Activated CD4-positive, alpha-beta memory T cell treated with anti-CD3 and anti-CD28 coated beads for 36 hours (primary cell): ENCODE data around the gene KDM6B. TPM values are rescaled to one million over a fixed set of nuclear protein-coding genes. Genes with fewer than 3 reads are reported as not detected.

Source experiments
- CTCF ChIA-PET: fragments of 350-600 bp; sonication (Branson Sonifier 250); formaldehyde crosslinking; loops from one replicate; lab custom pipeline; 2021; ENCODE audit warnings: antibody characterized with exemption, inconsistent platforms; lab: Charles Lee
- POLR2A ChIA-PET: fragments of 350-600 bp; sonication (Branson Sonifier 250); formaldehyde crosslinking; loops from one replicate; lab custom pipeline; 2021; ENCODE audit warnings: antibody characterized with exemption; lab: Charles Lee
- DNase-seq: peaks from one replicate; pipeline ENCODE4 v3.0.0-alpha.2; 2020
- H3K27ac Mint-ChIP-seq: one replicate; pipeline ENCODE4 v1.8.0; 2021; ENCODE audit warnings: mixed read lengths
- H3K27me3 Mint-ChIP-seq: one replicate; pipeline ENCODE4 v1.8.0; 2021; ENCODE audit warnings: mixed read lengths
- H3K36me3 Mint-ChIP-seq: one replicate; pipeline ENCODE4 v1.8.0; 2021; ENCODE audit warnings: mixed read lengths
- H3K4me1 Mint-ChIP-seq: one replicate; pipeline ENCODE4 v1.8.0; 2021; ENCODE audit warnings: low read depth, mixed read lengths
- H3K4me3 Mint-ChIP-seq: one replicate; pipeline ENCODE4 v1.8.0; 2021; ENCODE audit warnings: mild to moderate bottlenecking, mixed read lengths
- H3K9me3 Mint-ChIP-seq: one replicate; pipeline ENCODE4 v1.8.0; 2021; ENCODE audit warnings: mixed read lengths
- intact Hi-C: fragments of 100-400 bp; cut with micrococcal nuclease; formaldehyde crosslinking; loops from one replicate; pipeline ENCODE4 v1.15.1; 2023
- total RNA-seq, 2 experiments: library from RNA; stranded (reverse); gene quantifications; one replicate each; pipeline ENCODE4 v1.2.3, GENCODE V29; 2021

KDM6B gene
- total RNA-seq, 2 experiments from 2014 or later, result 44.1 to 49.6 TPM

DNA sequence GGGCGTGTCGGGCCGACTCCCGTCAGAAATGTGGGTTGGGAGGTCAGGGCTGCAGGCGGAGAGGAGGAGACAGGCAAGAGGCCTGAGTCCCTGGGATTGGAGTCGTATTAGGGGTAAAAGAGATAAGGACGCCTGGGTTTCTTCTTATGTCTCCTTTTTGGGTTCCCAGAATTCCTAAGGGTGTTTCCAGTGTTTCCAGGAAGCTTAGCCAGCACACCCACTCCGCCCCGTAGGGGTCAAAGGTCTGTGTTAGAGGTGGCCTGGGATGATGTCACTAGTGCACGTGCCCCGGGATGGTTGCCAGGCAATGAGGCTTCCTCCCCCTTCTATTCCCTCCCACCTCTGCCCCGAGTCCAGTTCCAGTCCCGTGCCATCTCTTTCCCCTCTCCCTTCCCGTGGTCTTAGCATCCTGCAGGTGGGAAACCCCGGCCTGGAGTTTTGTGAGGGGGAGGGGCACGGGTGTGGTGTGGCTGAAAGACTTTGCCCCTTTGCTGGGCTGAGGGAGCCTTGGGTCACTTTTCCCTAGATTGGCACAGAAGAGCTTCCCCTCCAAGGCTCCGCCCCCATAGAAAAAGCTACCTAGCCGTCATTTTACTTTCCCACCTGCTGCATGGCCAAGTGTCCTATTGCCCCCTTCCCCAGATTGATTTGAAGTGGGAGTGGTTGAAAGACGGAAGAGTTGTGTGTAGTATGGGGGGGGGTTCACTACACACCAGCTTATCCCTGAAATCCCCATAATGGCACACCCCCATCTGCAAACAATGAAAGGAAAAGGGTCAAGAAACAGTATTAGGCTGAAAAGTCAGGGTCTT is 2.8 kb downstream of the KDM6B start:
- Mint-ChIP-seq H3K4me3 (peak overlapping the region; percentile 90), H3K9me3 (no peaks in the 10 kb centered on the region), H3K36me3 (no peaks in the 10 kb centered on the region), H3K4me1 (peaks cover 56% of the 10 kb centered on the region), H3K27me3 (no peaks in the 10 kb centered on the region), H3K27ac (peak overlapping the region; percentile 90)
- intact Hi-C loops, result loop anchor here (5.0 to 10.0 kb wide), 2 partner anchors 255 to 348 kb away; partner anchors contain the start of gene MPDU1
- ChIA-PET POLR2A (interaction anchor here (0.6 to 3.5 kb wide), 6 partner anchors 8 to 149 kb away, joined by 3 to 24 read pairs (median 5); partner anchors contain the start of genes CYB5D1, NAA38 and TP53), CTCF (interaction anchor here (0.7 to 7.2 kb wide), 5 partner anchors 13 to 93 kb away, joined by 3 to 57 read pairs (median 6); partner anchors contain the start of genes CYB5D1 and NAA38)
- DNase-seq, result peak; percentile 84

DNA sequence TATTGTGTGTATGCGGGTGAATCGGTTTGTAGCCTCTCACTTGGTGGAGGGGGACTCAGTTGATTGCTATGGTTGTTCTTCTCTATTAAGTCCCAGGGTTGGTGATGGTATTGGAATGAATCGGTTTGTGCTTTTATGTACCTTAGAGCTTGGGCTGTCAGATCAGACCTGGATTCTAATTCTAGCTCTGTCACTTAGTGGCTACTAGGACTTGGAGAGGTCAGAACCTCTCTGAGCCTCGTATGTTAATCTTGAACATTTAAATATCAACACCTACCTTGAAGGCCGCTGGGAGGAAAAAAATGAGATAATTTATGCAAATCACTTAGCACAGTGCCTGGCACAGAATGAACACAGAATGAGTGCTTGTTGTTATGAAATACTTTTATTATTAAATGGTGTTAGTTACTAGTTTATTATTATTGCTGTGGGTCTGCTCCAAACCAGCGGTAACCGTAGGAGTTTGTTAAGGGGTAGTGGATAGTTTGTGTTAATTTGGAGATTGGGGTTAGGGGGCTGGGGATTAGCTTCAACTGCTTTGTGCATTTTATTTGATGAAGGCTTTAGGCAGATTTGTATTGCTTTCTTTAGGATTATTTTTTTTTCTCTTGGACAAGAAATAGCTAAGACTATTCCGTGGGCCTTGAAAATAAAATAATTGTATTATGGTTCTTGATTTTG is 3.5 kb downstream of the KDM6B start:
- Mint-ChIP-seq H3K27me3 (no peaks in the 10 kb centered on the region), H3K4me3 (peak overlapping the region; percentile 90), H3K9me3 (no peaks in the 10 kb centered on the region), H3K4me1 (peaks cover 56% of the 10 kb centered on the region), H3K36me3 (no peaks in the 10 kb centered on the region), H3K27ac (peak overlapping the region; percentile 90)
- ChIA-PET POLR2A (interaction anchor here (0.6 to 1.4 kb wide), 3 partner anchors 8 to 203 kb away, joined by 3 to 6 read pairs (median 4); partner anchors contain the start of gene TP53), CTCF (interaction anchor here (1.2 to 7.2 kb wide), 2 partner anchors 14 to 46 kb away, joined by 3 to 57 read pairs; no protein-coding TSS in a partner anchor)
- intact Hi-C loops, result loop anchor here (5.0 to 10.0 kb wide), 2 partner anchors 255 to 347 kb away; partner anchors contain the start of gene MPDU1
- DNase-seq, result no peak

GRCh38 chr17:7838090-7839075 is 4.4 kb downstream of the KDM6B start:
- no peaks in the 10 kb centered on the region for H3K36me3 Mint-ChIP-seq
- intact Hi-C loops, result loop anchor here (5.0 to 10.0 kb wide), 2 partner anchors 256 to 346 kb away; partner anchors contain the start of gene MPDU1
- POLR2A ChIA-PET, result interaction anchor here (1.3 kb wide), 1 partner anchor 19 kb away, joined by 4 read pairs; the partner anchor contains the start of gene NAA38
- H3K9me3 Mint-ChIP-seq, result no peaks in the 10 kb centered on the region
- peaks cover 54% of the 10 kb centered on the region for H3K4me1 Mint-ChIP-seq
- CTCF ChIA-PET, result interaction anchor here (0.6 to 7.2 kb wide), 3 partner anchors 13 to 152 kb away, joined by 3 to 57 read pairs (median 4); no protein-coding TSS in a partner anchor
- peak overlapping the region; percentile 90 for H3K4me3 Mint-ChIP-seq
- H3K27ac Mint-ChIP-seq, result peak overlapping the region; percentile 90
- DNase-seq, result peak; percentile 40
- H3K27me3 Mint-ChIP-seq, result no peaks in the 10 kb centered on the region

GRCh38 chr17:7839190-7839875 is 5.3 kb downstream of the KDM6B start:
- DNase-seq, result no peak
- no peaks in the 10 kb centered on the region for H3K27me3 Mint-ChIP-seq
- ChIA-PET CTCF (interaction anchor here (0.6 to 0.9 kb wide), 2 partner anchors 12 to 151 kb away, joined by 3 to 4 read pairs; no protein-coding TSS in a partner anchor), POLR2A (interaction anchor here (1.3 kb wide), 1 partner anchor 18 kb away, joined by 4 read pairs; the partner anchor contains the start of gene NAA38)
- intact Hi-C loops, result loop anchor here (5.0 to 10.0 kb wide), 2 partner anchors 257 to 345 kb away; partner anchors contain the start of gene MPDU1
- no peaks in the 10 kb centered on the region for H3K9me3 Mint-ChIP-seq
- peaks cover 4% of the 10 kb centered on the region for H3K36me3 Mint-ChIP-seq
- H3K4me3 Mint-ChIP-seq, result peak overlapping the region; percentile 28
- peaks cover 50% of the 10 kb centered on the region for H3K4me1 Mint-ChIP-seq
- peak overlapping the region; percentile 85 for H3K27ac Mint-ChIP-seq

GRCh38 chr17:7839876-7840261 is 5.9 kb downstream of the KDM6B start:
- intact Hi-C loops, result loop anchor here (5.0 to 10.0 kb wide), 8 partner anchors 258 to 598 kb away; partner anchors contain the start of genes CTC1, EIF5A, GABARAP and HES7
- ChIA-PET CTCF (no interaction called here), POLR2A (no interaction called here)
- H3K9me3 Mint-ChIP-seq, result no peaks in the 10 kb centered on the region
- peaks cover 50% of the 10 kb centered on the region for H3K4me1 Mint-ChIP-seq
- H3K36me3 Mint-ChIP-seq, result peaks cover 4% of the 10 kb centered on the region
- no peak overlapping the region for H3K4me3 Mint-ChIP-seq
- peak; percentile 41 for DNase-seq
- H3K27me3 Mint-ChIP-seq, result no peaks in the 10 kb centered on the region
- H3K27ac Mint-ChIP-seq, result peak overlapping the region; percentile 85

DNA sequence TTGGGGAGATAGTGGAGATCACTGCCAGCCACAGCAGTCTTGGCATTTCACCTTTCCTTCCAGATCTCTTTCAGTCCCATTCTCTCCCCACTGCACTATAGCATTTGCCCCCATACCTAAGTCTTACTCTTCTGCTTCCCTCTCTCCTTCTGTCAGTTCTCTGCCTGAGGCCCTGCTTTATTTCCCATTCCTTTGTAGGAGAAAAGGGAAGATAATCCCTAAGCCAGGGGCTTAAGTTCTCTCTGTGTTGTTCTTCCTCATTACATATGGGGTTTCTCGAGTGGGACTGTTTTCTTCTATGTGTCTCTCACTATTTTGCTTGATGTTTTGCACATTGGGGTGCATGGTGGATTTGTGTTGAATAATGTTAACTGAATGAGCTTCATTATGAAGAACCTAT is 6.4 kb downstream of the KDM6B start:
- no peak for DNase-seq
- Mint-ChIP-seq H3K4me1 (peaks cover 54% of the 10 kb centered on the region), H3K36me3 (peaks cover 4% of the 10 kb centered on the region), H3K9me3 (no peaks in the 10 kb centered on the region), H3K4me3 (peak overlapping the region; percentile 85), H3K27ac (peak overlapping the region; percentile 85), H3K27me3 (no peaks in the 10 kb centered on the region)
- CTCF ChIA-PET, result interaction anchor here (1.0 to 1.5 kb wide), 2 partner anchors 11 to 97 kb away, joined by 4 read pairs; no protein-coding TSS in a partner anchor
- POLR2A ChIA-PET, result interaction anchor here (1.0 kb wide), 1 partner anchor 9 kb away, joined by 3 read pairs; no protein-coding TSS in a partner anchor
- intact Hi-C loops, result loop anchor here (5.0 kb wide), 6 partner anchors 268 to 598 kb away; partner anchors contain the start of genes CTC1, EIF5A, GABARAP and HES7

- no peaks in the 10 kb centered on the region for H3K9me3 Mint-ChIP-seq
- peaks cover 57% of the 10 kb centered on the region for H3K4me1 Mint-ChIP-seq
- H3K4me3 Mint-ChIP-seq, result peak overlapping the region; percentile 85
- H3K36me3 Mint-ChIP-seq, result peaks cover 7% of the 10 kb centered on the region
- peak overlapping the region; percentile 85 for H3K27ac Mint-ChIP-seq
- intact Hi-C loops, result loop anchor here (5.0 kb wide), 6 partner anchors 269 to 599 kb away; partner anchors contain the start of genes CTC1, EIF5A, GABARAP and HES7
- no peak for DNase-seq
- ChIA-PET POLR2A (interaction anchor here (1.0 to 1.7 kb wide), 2 partner anchors 8 to 404 kb away, joined by 3 to 4 read pairs; no protein-coding TSS in a partner anchor), CTCF (interaction anchor here (1.0 to 2.1 kb wide), 3 partner anchors 10 to 154 kb away, joined by 4 to 7 read pairs (median 4); partner anchors contain the start of gene TP53)
- no peaks in the 10 kb centered on the region for H3K27me3 Mint-ChIP-seq
Measured at GRCh38 chr17:7840875-7841274, 6.9 kb downstream of the KDM6B start.

- Mint-ChIP-seq H3K36me3 (peaks cover 9% of the 10 kb centered on the region), H3K9me3 (no peaks in the 10 kb centered on the region), H3K4me1 (peaks cover 58% of the 10 kb centered on the region), H3K27ac (peak overlapping the region; percentile 95), H3K27me3 (no peaks in the 10 kb centered on the region), H3K4me3 (peak overlapping the region; percentile 85)
- ChIA-PET POLR2A (interaction anchor here (0.9 to 2.1 kb wide), 6 partner anchors 9 to 405 kb away, joined by 3 to 11 read pairs (median 4); partner anchors contain the start of genes CYB5D1, NAA38 and TP53), CTCF (interaction anchor here (1.0 to 2.4 kb wide), 4 partner anchors 9 to 155 kb away, joined by 4 to 11 read pairs (median 6); partner anchors contain the start of genes CYB5D1, NAA38 and TP53)
- DNase-seq, result peak; percentile 95
- intact Hi-C loops, result loop anchor here (5.0 kb wide), 6 partner anchors 269 to 599 kb away; partner anchors contain the start of genes CTC1, EIF5A, GABARAP and HES7
Measured at GRCh38 chr17:7841396-7841914, 7.4 kb downstream of the KDM6B start.

DNA sequence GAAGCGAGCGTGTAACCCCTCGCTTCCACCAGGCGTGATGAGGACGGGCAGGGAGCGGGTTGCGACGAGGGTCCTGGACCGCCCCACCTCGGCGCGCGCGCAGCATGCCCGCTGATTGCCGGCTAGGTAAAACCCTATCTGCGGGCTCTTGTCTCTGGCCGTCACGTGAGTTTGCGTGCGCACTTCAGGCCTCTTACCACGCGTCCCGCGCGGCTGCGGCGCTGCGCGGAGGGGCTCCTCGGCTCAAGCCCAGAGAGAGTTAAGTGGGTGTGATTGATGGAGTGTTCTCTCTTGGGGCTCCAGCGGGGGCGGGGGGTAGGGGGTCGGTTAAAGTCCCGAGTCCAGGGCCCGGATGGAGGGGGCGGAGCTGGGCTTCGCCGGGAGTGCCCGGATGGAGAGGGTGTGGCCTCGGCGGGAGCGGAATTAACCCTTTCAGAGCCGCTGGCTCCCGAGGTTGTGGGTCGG is 7.9 kb downstream of the KDM6B start:
- H3K4me3 Mint-ChIP-seq, result peak overlapping the region; percentile 85
- H3K27ac Mint-ChIP-seq, result peak overlapping the region; percentile 95
- ChIA-PET CTCF (interaction anchor here (1.0 to 5.4 kb wide), 5 partner anchors 7 to 155 kb away, joined by 4 to 70 read pairs (median 7); partner anchors contain the start of genes CYB5D1, KDM6B, NAA38 and TP53), POLR2A (interaction anchor here (0.7 to 2.1 kb wide), 10 partner anchors 8 to 405 kb away, joined by 3 to 11 read pairs (median 4); partner anchors contain the start of genes CYB5D1, KDM6B, NAA38 and TP53)
- peaks cover 58% of the 10 kb centered on the region for H3K4me1 Mint-ChIP-seq
- DNase-seq, result peak; percentile 89
- H3K36me3 Mint-ChIP-seq, result peaks cover 13% of the 10 kb centered on the region
- H3K27me3 Mint-ChIP-seq, result no peaks in the 10 kb centered on the region
- intact Hi-C loops, result loop anchor here (1.0 to 5.0 kb wide), 8 partner anchors 9 to 600 kb away; partner anchors contain the start of genes CTC1, EIF5A, GABARAP and HES7
- no peaks in the 10 kb centered on the region for H3K9me3 Mint-ChIP-seq
